ENCODE data around the gene SPATA4.
"Not testable (repeated sequence)": the region's sequence is repeated elsewhere in the genome, so short reads cannot be mapped to it uniquely, and the experiment has no call there.

SPATA4 gene

GRCh38 chr4:176195184-176195978 is at the start of gene SPATA4:
SPATA4 (minus strand) TSS chr4:176195585; CDS start chr4:176195562, 23 bp downstream.
- DNase-seq (ENCODE audit: low spot score), result peak; percentile 88

GRCh38 chr4:176242764-176243347 is 47.5 kb upstream of the SPATA4 start:
- DNase-seq (ENCODE audit: low spot score), result no peak

GRCh38 chr4:176241703-176242102 is 46.3 kb upstream of the SPATA4 start:
- DNase-seq (ENCODE audit: low spot score), result no peak

- no peak for DNase-seq (ENCODE audit: low spot score)
Observed at GRCh38 chr4:176238826-176239225, 43.4 kb upstream of the SPATA4 start.

GRCh38 chr4:176238157-176238610 is 42.8 kb upstream of the SPATA4 start:
- no peak for DNase-seq (ENCODE audit: low spot score)

- DNase-seq (ENCODE audit: low spot score), result no peak
Observed at GRCh38 chr4:176236946-176237345, 41.6 kb upstream of the SPATA4 start.

GRCh38 chr4:176230836-176231235 is 35.5 kb upstream of the SPATA4 start:
- no peak for DNase-seq (ENCODE audit: low spot score)

- DNase-seq (ENCODE audit: low spot score), result no peak
Observed at GRCh38 chr4:176229645-176230044, 34.3 kb upstream of the SPATA4 start.

GRCh38 chr4:176226736-176227135 is 31.4 kb upstream of the SPATA4 start:
- DNase-seq (ENCODE audit: low spot score), result no peak

- no peak for DNase-seq (ENCODE audit: low spot score)
Observed at GRCh38 chr4:176223561-176223960, 28.2 kb upstream of the SPATA4 start.

GRCh38 chr4:176222149-176222548 is 26.8 kb upstream of the SPATA4 start:
- no peak for DNase-seq (ENCODE audit: low spot score)

GRCh38 chr4:176217510-176217909 is 22.1 kb upstream of the SPATA4 start:
- DNase-seq (ENCODE audit: low spot score), result no peak

- DNase-seq (ENCODE audit: low spot score), result not testable (repeated sequence)
Observed at GRCh38 chr4:176212351-176212750, 17.0 kb upstream of the SPATA4 start.

GRCh38 chr4:176210579-176211296 is 15.4 kb upstream of the SPATA4 start:
- DNase-seq (ENCODE audit: low spot score), result no peak

- DNase-seq (ENCODE audit: low spot score), result no peak
Observed at GRCh38 chr4:176210101-176210500, 14.7 kb upstream of the SPATA4 start.

- no peak for DNase-seq (ENCODE audit: low spot score)
Observed at GRCh38 chr4:176209535-176209934, 14.2 kb upstream of the SPATA4 start.

GRCh38 chr4:176207839-176208238 is 12.5 kb upstream of the SPATA4 start:
- DNase-seq (ENCODE audit: low spot score), result no peak

- DNase-seq (ENCODE audit: low spot score), result no peak
Observed at GRCh38 chr4:176205299-176205698, 9.9 kb upstream of the SPATA4 start.

- DNase-seq (ENCODE audit: low spot score), result no peak
Observed at GRCh38 chr4:176198316-176198903, 3.0 kb upstream of the SPATA4 start.

GRCh38 chr4:176193938-176194337 is 1.4 kb downstream of the SPATA4 start:
- DNase-seq (ENCODE audit: low spot score), result no peak

GRCh38 chr4:176193126-176193525 is 2.3 kb downstream of the SPATA4 start:
- DNase-seq (ENCODE audit: low spot score), result no peak

- no peak for DNase-seq (ENCODE audit: low spot score)
Observed at GRCh38 chr4:176191974-176192373, 3.4 kb downstream of the SPATA4 start.
